ENCODE results near the gene LDHAL6B. TPM values are rescaled to one million over a fixed set of nuclear protein-coding genes. Genes with fewer than 3 reads are reported as not detected.

The LDHAL6B gene
- total RNA-seq, 6 experiments from 2014 or later, result not detected

- Histone ChIP-seq H3K9me3 (no peaks in the 10 kb centered on the region), H3K27me3 (no peaks in the 10 kb centered on the region), H3K4me1 (peaks cover 0 to 4% (median 0%) of the 10 kb centered on the region in 4 donors), H3K36me3 (peaks cover 0 to 17% (median 8%) of the 10 kb centered on the region in 4 donors), H3K4me3 (no peak overlapping the region), H3K27ac (no peak overlapping the region)
- ATAC-seq (no peak), DNase-seq (no peak)
- TF ChIP-seq CTCF (IDR thresholded peaks at IDR 0.05), result no peak
- TF ChIP-seq POLR2A (IDR thresholded peaks at IDR 0.05), result no peak
- 97% methylated on average over 4 of the region's 7 CpGs for WGBS (ENCODE audit: insufficient coverage, low coverage, low lambda C conversion rate, missing lambda C conversion rate)
- intact Hi-C loops (cut with DNase I), result no loop called here
Observed at GRCh38 chr15:59172289-59172901, 34.2 kb upstream of the LDHAL6B start.

- DNase-seq, result no peak
- Histone ChIP-seq H3K4me1 (peaks cover 0 to 4% (median 0%) of the 10 kb centered on the region in 4 donors), H3K27ac (no peak overlapping the region), H3K36me3 (peaks cover 0 to 17% (median 8%) of the 10 kb centered on the region in 4 donors), H3K4me3 (no peak overlapping the region), H3K9me3 (no peaks in the 10 kb centered on the region), H3K27me3 (no peaks in the 10 kb centered on the region)
- no peak for TF ChIP-seq POLR2A (IDR thresholded peaks at IDR 0.05)
- no peak for TF ChIP-seq CTCF (IDR thresholded peaks at IDR 0.05)
- 100% methylated on average over 5 of the region's 5 CpGs for WGBS (ENCODE audit: insufficient coverage, low coverage, low lambda C conversion rate, missing lambda C conversion rate)
- intact Hi-C loops (cut with DNase I), result no loop called here
- ATAC-seq, result no peak
Observed at GRCh38 chr15:59173194-59173593, 33.4 kb upstream of the LDHAL6B start.

- ATAC-seq, result no peak
- H3K27ac ChIP-seq, result peak overlapping the region in 1 of 3 donors; percentile 9
Observed at GRCh38 chr15:59174151-59174834, 32.4 kb upstream of the LDHAL6B start.

More at GRCh38 chr15:59174151-59174834, 32.4 kb upstream of the LDHAL6B start:
- Histone ChIP-seq H3K4me1 (peaks cover 0 to 4% (median 0%) of the 10 kb centered on the region in 4 donors), H3K36me3 (peaks cover 0 to 17% (median 8%) of the 10 kb centered on the region in 4 donors), H3K9me3 (no peaks in the 10 kb centered on the region), H3K27me3 (no peaks in the 10 kb centered on the region), H3K4me3 (no peak overlapping the region)
- no peak for DNase-seq
- intact Hi-C loops (cut with DNase I), result no loop called here
- 74% methylated on average over 11 of the region's 12 CpGs for WGBS (ENCODE audit: insufficient coverage, low coverage, low lambda C conversion rate, missing lambda C conversion rate)
- TF ChIP-seq POLR2A (IDR thresholded peaks at IDR 0.05) (no peak), CTCF (IDR thresholded peaks at IDR 0.05) (no peak)
